Activated naive CD8-positive, alpha-beta T cell treated with anti-CD3 and anti-CD28 coated beads, Interleukin-2, amount 50 U/mL, for 16 hours (primary cell): ENCODE measurements around the gene PCDHGC5.

Source experiments
- DNase-seq: peaks from one replicate; pipeline ENCODE4 v3.0.0-alpha.2; 2020; ENCODE audit warnings: low read depth, low spot score

PCDHGC5 gene

DNA sequence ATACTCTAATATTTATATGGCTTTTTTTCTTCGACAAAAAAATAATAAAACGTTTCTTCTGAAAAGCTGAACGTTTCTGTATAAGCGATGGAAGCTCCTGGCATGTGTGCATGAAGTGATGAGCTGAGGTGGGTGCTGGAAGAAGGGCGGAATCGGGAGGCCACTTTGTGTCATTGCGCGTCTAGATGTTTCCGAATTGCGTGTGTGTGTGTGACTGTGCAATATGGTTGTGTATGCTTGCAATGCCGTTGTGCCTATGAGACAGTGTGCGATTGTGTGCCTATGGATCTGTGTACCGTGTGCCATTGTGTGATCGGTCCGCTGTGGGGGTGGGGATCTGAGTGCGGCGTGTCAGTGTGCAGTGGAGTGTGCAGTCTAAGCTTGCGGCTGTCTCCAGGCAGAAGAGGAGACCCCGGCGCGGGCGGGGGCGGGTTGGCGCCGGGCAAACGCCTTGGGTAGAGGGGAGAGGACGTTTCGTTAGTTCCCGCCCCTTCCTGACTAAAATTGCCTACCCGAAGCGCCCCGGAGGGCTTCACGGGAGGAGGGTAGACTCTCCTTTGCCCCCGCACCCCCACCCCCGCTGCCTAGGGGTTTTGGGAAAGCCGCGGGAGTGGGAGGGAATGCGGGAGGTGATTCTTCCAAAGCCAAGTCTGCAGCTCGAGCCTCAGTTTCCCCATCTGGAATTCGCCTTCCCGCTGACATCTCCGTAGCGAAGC lies 24.2 kb downstream of the PCDHGC5 start:
- no peak for DNase-seq

DNA sequence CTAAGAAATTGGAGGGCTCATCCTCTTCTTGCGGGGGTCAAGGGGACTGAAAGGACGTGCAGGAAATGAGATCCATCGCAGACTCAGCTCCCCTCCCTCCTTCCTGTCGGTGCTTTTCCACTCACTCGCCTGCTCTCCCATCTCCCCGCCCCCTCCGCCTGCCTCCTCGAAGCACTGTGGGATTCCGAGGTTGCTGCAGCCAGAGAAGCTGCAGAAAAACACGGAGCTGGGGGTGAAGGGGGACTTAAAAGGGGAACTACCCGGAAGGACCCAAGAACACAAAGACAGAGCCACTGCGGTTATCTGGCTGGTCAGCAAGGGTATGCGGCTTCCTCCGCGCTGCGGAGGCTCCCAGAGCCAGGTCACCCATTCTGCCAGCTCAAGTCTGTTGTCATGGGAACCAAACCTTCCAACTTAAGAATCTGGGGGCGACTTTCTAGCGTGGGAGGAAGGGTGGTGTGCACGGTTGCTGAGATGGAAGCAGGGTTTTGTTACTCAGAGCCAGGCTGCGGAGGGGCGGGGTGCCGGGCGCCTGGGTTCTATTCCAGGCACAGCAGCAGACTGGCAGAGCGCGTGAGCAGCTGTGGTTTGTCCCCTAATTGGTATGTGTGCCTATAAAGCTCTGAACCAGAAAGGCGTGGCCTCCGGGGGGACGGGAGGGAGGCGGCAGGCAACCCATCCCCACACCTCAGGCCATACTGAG lies 24.9 kb downstream of the PCDHGC5 start:
- no peak for DNase-seq

DNA sequence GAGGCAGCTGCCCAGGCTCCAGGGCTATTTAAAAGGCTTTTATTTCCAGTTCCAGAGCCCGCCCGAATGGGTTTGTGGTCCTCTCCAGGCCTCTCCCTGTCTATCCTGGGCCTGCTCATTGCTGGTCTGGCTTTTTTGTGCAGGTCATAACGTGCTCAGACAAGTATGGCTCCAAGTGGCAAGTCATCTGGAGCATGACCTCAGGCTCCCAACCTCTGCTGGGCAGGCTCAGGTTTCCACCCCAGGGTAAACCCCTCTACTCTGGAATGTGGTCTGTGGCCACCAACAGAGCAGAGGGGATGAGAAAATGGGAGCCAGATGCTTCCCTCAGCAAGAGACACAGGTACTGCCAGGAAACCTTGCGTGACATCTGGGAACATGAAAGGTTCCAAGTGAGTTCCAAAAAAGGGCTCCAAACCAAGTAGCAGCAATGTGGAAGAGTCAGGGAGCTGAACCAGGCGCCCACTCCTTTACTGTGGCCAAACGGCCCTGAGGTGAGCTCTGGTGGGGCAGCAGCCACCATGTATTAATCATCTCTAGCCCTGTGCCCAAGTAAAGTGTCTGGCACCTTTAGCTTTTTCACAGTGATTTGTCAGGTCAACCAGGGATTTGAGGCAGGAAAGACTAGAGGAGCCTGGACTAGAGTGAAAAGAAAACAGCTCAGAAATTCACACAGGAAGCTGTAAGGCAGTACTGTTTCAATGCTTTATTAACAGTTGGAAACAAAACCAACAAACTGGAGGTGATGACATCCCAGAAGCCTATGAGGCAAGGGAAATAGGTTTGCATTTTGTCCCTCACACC lies 25.7 kb downstream of the PCDHGC5 start:
- no peak for DNase-seq

DNA sequence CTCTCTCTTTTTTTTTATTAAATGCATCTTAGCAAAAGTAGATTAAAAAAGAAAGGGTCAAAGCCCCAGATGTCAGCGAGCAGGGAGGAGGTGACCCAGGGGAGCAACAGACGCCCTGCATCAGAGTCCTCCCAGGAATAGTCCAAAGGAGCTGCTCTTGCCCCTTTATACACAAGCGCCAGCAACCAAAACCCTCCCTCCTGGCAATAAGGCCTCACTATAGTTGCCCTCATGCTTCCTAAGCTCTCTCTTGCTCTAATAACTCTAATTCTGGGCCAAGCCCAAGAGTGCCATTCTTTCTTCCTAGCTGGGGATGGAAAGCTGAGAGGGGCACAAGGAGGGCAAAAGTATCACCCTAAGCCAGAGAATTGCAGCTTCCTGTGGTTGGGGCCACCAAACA lies 26.3 kb downstream of the PCDHGC5 start:
- no peak for DNase-seq

DNA sequence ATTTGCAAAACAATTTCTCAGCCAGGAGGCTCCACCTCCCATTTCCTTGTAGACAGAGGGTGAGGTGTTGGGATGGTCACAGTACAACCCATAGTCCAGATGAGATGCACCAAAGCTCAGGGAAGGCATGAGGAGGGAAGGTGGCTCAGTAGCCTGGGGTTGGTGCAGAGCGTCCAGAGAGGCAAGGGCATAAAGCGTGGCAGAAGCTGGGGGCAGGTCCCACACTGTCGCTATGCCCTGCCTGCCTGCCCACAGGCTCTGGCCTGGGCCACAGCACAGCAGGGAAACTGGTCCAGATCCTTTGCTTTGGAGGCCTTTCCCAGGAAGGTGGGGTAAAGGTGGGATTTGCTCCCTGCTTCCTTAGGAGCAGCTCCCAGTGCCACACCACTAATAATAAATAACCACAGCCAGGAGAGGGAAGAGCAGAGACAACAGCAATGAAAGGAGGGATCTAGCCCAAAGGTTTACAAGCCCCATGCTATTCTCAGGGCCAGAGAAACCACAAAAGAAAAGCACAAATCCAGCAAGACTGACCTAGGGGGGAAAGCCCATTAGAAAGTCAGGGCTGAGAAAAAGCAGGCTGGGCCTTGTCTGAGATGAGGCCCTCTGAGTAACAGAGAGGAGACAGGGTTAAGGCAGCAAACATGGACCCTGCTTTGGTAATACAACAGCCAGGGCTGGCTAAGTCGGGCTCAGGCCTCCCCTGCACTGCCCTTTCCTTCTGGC lies 27.2 kb downstream of the PCDHGC5 start:
- no peak for DNase-seq

DNA sequence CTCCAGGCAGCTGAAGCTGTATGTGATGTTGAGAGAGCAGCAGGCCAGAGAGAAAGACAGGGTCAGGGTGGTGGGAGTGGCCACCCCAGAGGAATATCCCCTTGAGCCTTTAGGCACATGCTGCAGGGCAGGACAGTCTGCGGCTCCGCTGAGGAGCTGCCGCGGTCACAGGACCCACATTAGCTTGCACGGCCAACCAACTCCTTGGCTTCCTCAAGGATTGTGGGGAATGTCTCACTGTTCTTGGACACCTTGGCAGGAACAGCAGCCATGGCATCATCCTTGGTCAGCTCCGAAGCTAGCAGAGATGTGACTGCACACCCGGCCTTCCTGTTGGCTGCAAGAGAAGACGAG lies 27.8 kb downstream of the PCDHGC5 start:
- no peak for DNase-seq

DNA sequence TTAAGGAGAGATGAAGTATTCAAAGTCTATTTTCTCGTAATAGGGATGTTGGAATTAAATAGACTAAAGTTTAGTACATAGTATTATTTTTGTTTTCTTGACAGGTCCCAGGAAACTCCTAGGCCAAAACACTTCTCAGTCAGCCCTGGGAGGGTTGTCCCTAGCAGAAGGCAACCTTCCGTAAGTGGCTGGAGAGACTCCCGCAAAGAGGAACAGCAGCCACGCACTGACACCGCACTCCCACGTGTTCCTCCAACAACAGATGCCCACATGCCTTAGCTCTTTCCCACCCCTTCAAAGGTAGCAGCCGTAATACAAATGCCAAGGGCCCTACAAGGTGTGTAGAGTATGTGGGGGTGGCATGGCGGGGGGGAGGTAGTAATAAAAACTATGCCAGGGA lies 28.4 kb downstream of the PCDHGC5 start:
- no peak for DNase-seq

DNA sequence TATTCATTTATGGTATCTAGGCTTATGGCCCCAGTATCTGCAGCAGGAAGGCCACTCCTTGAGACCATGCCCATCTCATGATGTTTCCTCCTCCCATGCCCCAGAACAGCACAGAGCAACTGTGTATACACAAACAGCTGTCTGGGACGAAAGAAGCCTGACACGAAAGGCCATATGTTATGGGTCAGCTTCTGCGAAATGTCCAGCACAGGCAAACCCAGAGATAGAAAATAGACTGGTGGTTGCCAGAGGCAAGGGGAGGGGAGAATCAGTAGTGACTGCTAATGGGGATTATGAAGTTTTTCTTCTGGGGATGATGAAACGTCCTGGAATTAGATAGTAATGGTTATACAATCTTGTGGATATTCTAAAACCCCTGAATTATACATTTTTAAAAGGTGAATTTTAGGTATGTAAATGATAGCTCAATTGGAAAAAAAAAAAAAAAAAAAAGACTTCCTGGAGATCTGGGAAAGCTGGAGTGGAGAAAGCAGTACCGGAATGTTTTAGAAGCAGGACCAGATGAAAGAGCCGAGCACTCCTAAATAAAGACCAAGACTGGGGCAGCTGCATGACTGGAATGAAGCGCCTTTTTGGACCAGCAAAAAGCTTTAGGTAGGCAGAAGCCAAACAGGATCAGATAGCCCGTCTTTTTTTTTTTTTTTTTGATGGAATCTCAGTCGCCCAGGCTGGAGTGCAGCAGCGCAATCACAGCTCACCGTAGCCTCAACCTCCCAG lies 29.2 kb downstream of the PCDHGC5 start:
- no peak for DNase-seq

DNA sequence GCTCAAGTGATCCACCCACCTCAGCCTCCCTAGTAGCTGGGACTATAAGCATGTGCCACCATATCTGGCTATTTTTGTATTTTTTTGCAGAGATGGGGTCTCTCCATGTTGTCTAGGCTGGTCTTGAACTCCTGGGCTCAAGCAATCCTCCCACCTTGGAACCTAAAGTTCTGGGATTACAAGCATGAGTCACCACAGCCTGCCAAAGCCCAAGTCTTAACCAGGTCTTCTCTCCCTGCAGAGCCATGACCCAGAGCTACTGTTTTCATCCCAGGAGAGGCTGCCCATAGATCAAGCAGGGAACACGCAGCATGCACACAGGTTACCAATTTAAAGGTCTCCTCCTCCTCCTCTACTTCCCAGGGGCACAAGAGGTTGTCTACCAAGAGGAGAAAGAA lies 29.7 kb downstream of the PCDHGC5 start:
- no peak for DNase-seq

DNA sequence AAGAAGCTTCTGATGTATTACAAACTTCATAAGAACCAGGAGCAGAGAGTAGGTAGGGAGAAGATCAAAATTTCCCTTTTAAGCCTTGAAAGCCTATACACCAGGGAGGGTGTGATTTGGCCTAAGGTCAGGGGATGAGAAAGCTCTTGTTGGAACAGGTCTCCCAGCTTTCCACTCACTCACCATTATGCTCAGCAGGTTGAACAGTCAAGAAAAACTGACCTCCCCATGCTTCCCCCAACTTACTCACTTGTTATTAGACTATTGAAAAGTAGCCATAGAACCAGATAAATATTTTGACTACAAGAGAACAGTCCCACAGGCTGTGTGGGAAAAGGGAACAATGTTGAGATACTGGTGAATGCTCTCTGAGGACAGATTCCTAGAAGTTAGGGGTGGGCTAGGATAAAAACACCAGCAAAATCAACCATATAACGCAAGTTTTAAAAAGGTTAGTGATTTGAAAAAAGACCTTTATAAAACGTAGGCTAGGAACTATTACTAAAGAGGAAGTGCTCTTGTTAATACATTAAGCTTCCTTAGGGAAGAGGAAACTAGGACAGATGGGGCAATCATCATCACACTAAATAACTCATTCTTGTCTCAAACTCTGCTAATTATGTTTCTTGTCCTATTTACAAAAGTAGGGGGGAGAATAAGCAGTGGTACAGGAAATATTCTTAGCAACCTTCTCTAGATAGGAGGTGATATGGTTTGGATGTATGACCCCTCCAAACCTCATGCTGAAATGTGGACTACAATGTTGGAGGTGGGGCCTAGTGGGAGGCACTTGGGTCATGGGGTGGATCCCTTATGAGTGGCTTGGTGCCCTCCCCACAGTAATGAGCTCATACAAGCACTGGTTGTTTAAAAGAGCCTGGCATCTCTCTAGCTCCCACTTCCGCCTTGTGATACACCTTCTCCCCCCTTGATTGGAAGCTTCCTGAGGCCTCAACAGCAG lies 31.0 kb downstream of the PCDHGC5 start:
- DNase-seq, result no peak

DNA sequence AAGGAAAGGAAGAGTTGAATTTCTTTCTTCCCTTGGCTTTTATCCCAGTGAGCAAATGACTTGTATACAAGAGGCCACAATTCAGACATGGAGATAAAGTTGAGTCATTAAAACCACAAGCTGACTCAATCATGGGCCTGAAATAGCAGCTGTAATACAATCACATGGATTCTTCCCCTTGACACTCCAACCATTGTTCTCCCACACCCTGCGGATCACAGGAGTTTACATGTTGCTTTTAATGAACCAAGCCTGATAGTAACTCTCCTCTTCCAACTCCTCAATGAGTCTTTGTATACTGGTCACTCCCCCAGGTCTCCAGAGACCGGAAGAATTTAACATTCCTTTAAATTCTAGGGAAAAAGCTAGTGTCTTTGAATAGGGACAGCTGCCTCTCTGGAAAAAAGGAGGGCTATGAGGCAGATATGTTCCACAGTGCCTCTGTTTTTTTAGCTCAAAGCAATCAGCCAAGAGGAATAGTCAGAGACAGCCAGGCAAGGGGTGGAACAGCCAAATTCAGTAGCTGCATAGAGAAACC lies 32.4 kb downstream of the PCDHGC5 start:
- DNase-seq, result no peak

DNA sequence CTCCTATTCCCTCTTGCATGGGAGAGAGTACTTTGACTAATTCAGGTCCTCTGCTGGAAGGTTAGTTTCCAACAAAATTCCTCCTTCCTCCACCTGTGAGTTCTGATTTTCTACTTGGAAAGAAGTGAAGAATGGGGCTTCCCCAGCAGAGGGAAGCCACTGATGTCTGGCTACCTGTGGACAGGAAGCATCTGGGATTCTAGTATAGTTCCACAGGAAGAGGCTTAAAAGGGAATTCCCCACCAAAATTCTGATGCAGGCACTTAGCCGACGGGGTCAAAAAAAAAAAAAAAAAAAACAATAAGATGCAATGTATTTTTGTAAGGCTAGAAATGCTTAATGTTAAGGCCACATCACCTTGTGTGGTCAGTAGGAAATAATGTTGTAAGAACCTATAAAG lies 33.4 kb downstream of the PCDHGC5 start:
- DNase-seq, result no peak

DNA sequence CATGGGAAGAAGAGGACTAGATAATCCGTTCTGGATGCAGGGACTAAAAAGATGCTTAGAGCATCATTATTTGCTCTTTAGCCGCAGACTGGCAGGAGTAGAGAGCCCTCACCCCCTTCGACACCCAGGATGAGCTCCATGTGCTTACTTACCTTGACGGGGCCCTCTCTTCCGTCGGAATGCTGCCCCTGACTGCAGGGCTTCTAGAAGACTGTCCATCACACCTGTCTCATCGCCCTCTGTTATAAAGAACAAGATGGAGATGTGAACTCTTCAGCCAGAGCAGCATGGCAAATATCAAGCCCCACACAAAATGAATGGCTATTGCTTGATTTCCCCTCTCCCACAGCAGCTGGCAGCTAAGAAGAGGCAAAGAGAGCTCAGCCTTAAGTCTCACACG lies 35.1 kb downstream of the PCDHGC5 start:
- DNase-seq, result no peak

DNA sequence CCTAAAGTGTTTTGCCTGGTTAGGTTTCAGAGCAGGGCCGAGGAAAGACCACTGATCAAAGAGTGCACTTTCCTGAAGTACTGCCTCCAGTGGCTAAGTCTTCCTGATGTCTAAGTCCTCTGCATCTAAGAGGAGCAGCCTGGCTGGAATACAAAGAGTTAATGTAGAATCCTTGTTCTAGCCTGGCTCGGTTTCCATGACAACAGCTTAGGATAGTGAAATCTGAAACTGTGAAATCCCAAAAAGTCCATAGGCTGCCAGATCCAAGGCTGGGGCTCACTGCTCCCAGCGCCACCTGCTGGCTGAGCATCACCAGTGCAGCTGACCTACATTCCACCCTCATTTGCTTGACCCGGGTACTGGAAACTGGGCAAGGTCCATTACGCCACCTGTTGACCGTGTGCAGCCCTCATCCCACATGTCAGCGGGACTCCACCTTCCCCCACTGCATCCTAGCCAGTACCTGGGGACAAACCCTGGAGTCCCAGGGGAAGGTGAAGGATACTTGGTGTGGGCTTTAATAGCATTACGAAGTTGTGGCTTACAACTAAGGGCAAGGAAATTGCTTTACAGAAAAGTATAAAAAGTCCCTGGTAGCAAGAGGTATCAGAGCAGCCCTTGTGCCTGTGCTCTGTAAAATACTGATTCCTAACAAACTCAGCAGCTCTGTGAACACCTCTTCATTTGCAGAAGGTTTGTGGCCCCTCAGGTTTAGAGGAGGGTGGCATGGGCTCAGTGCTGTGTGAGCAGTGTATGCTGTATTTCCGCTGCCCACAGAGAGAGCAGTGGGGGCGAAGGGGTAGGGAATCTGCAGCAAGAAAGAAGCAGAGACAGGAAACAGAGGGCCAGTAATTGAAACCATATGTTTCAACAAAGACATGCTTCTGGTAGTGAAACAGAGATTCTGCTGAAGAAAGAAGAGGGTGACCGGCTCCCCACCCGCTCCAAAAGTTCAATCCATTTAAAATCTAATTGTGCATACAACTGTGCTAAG lies 36.0 kb downstream of the PCDHGC5 start:
- DNase-seq, result no peak

DNA sequence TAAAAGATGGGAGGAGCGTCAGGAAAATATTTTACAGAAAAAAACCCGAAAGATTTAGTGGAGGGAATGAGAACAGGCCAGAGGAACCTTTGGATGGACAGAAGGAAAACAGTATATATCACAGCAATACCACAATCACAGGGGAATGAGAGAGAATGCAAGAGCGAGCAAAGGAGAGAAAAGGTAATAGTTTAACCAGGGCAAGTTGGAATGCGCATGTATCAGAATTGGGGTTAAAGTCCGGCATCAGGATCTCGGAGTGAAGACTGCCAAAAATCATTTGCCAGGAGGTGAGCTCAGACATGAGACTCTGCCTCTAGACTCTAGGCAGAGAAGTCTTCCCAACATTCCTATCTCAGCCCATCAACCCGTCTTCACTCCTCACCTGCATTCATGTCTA lies 36.8 kb downstream of the PCDHGC5 start:
- no peak for DNase-seq

DNA sequence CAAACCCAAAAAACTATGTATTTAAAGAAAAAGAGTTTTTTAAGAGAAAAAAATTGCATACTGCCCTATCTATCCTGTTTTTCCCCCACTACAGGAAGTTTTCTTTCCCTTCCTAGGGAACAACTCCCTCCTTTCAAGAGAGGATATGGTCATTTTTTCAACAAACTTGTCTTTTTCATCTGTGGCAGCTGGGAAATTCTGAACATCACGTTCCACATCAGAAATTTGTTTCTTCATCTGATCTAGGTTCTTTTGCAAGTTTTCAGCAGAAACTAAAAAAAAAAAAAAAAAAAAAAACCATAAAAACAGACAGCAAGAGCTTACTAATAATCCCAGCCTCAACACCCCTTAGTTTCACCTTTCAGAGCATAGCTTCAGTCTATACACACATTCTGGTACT lies 38.5 kb downstream of the PCDHGC5 start:
- no peak for DNase-seq

DNA sequence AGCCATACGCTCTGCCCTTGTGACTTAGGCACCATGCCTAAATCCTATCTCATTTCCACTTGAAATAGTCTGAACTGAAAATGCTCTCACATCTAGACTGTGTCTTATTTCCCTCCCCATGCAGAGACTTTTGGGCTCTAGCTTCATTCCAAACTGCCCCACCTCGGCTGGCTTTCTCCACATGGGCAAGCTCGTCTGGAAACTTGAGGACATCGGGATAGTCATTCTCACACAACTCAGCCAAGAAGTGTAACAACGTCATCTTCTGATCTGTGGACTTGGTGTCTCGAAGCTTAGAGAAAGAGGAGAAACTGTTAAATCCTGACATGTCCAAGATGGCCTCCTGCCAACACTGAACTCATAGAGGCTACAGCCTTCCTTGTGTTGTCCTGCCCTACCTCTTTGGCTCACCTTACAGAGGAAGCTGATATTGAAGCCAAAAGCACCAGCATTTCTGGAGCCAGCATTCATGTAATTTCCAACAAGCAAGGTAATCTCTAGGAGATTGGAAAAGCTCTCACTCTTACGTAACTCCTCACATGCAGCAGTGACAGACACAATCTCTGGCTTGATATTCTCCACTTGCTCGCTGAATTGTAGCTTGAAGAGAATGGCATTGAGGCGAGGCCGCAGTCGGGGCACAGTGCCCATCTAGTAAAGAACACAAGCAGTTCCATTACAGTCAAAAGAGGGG lies 39.6 kb downstream of the PCDHGC5 start:
- no peak for DNase-seq

DNA sequence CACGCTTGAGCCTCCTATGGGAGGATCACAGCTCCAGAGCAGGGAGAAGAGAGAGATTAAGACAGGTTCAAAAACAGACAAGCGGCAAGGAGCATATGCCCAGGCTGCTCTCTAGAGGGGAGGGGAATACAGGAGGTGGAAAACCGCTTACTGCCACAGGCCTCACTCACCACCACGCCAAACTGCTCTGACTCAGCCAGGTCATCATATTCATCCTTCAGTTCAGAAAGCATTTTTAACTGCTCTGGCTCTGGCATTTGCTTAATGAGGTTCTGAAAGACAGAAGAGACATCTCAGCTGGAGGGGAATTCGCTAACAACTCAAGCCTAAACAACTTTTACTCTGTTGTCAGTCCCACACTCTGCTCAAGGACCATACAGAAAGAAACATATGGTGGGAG lies 40.1 kb downstream of the PCDHGC5 start:
- DNase-seq, result no peak
